Lung (tissue), 12 donors: ENCODE data around the gene TBX5. TPM values are rescaled to one million over a fixed set of nuclear protein-coding genes. Genes with fewer than 3 reads are reported as not detected.
A peak's percentile ranks its signal among the peaks of the same experiment; 100 is the strongest.

Experiments
- ATAC-seq: fragments of 200-7000 bp; cut with Tn5 transposase; one replicate; pipeline ENCODE4 v1.9.1; 2020; ENCODE audit warnings: moderate number of reproducible peaks; ENCODE audit not compliant: insufficient read depth, low FRiP score
- DNase-seq, 3 donors: peaks; one replicate each; pipeline ENCODE4 v3.0.0-alpha.2; 2013 to 2017
- H3K27ac ChIP-seq, 2 donors: one replicate each; pipeline ENCODE4 v1.5.1; 2013; ENCODE audit warnings: mild to moderate bottlenecking in 2 of 2, moderate library complexity in 2 of 2, control low read depth in 1 of 2, inconsistent platforms in 1 of 2, low read depth in 1 of 2, low read length in 1 of 2
- H3K27me3 ChIP-seq, 3 donors: one replicate each; pipeline ENCODE4 v1.5.1; 2013; ENCODE audit warnings: low read length in 2 of 3; ENCODE audit not compliant: control insufficient read depth in 3 of 3, insufficient read depth in 3 of 3
- H3K36me3 ChIP-seq, 4 donors: one replicate each; pipeline ENCODE4 v1.5.1; 2013; ENCODE audit warnings: low read length in 4 of 4, mild to moderate bottlenecking in 1 of 4, moderate library complexity in 1 of 4; ENCODE audit not compliant: control insufficient read depth in 4 of 4, insufficient read depth in 4 of 4
- H3K4me1 ChIP-seq, 5 donors: one replicate each; pipeline ENCODE4 v1.5.1; 2013; ENCODE audit warnings: low read length in 5 of 5, mild to moderate bottlenecking in 2 of 5, moderate library complexity in 1 of 5; ENCODE audit not compliant: control insufficient read depth in 5 of 5, insufficient read depth in 5 of 5
- H3K4me3 ChIP-seq: one replicate; pipeline ENCODE4 v1.5.1; 2013; ENCODE audit warnings: mild to moderate bottlenecking, control low read depth, moderate library complexity
- H3K9ac ChIP-seq, 2 donors: one replicate each; pipeline ENCODE4 v1.5.1; 2013; ENCODE audit warnings: low read length in 2 of 2, control low read depth in 1 of 2; ENCODE audit not compliant: insufficient read depth in 1 of 2
- H3K9me3 ChIP-seq, 4 donors: one replicate each; pipeline ENCODE4 v1.5.1; 2013; ENCODE audit warnings: low read length in 3 of 4, mild to moderate bottlenecking in 1 of 4, moderate library complexity in 1 of 4; ENCODE audit not compliant: control insufficient read depth in 4 of 4, insufficient read depth in 3 of 4
- CTCF ChIP-seq: IDR thresholded peaks from 2 replicates; pipeline ENCODE4 v1.5.1; 2012; ENCODE audit warnings: mild to moderate bottlenecking; ENCODE audit errors: control extremely low read depth, extremely low read depth
- WGBS, 2 donors: extraction: QIAGEN DNeasy Blood & Tissue Kit; methylation state at CpG; one replicate each; pipeline ENCODE4 v1.1.7; 2013; 5-methylcytosine and 5-hydroxymethylcytosine counted together
- polyA plus RNA-seq, 2 donors: library from polyadenylated mRNA; stranded (reverse); fragments of 200-250 nt; gene quantifications; one replicate each; pipeline ENCODE4 v1.2.1, GENCODE V29; 2013
- total RNA-seq, 2 donors: library from RNA; depleted of rRNA in 1 of 2; stranded (reverse); fragments of >200 nt in 1 of 2; gene quantifications; one replicate each; pipeline ENCODE4 v1.2.1, GENCODE V29; 2014 to 2021
- donor health status: control.
- donor health status: control.
- donor health status: Bipolar disorder and iron deficiency.
- donor health status: healthy.
- donor health status: DM: yes; HTN: yes; CAD: no.

The TBX5 gene
- total and polyA plus RNA-seq, 4 donors: 5.6 to 39.7 (median 13.9) TPM

- ATAC-seq: no peak
- peak; percentile 87 to 98 (median 95) for DNase-seq
- WGBS, 2 donors: 50 to 56% methylated on average over 2 of the region's 2 CpGs
Measured at GRCh38 chr12:114344831-114345230, 61.1 kb downstream of the TBX5 start.

GRCh38 chr12:114344303-114344663 is 61.7 kb downstream of the TBX5 start:
- DNase-seq (no peak), ATAC-seq (no peak)
- no peak for TF ChIP-seq CTCF
- Histone ChIP-seq H3K9ac (no peak overlapping the region), H3K36me3 (no peaks in the 10 kb centered on the region), H3K4me3 (no peak overlapping the region), H3K27ac (no peak overlapping the region), H3K4me1 (peaks cover 0 to 33% (median 10%) of the 10 kb centered on the region in 5 donors), H3K27me3 (no peaks in the 10 kb centered on the region), H3K9me3 (peaks cover 0 to 2% (median under 1%) of the 10 kb centered on the region in 4 donors)
- 88 to 100% methylated on average over 1 of the region's 1 CpG for WGBS, 2 donors

More at GRCh38 chr12:114344831-114345230, 61.1 kb downstream of the TBX5 start:
- Histone ChIP-seq H3K27ac (no peak overlapping the region), H3K27me3 (no peaks in the 10 kb centered on the region), H3K36me3 (no peaks in the 10 kb centered on the region), H3K4me3 (no peak overlapping the region), H3K9me3 (peaks cover 0 to 2% (median under 1%) of the 10 kb centered on the region in 4 donors), H3K9ac (no peak overlapping the region), H3K4me1 (peaks cover 0 to 33% (median 10%) of the 10 kb centered on the region in 5 donors)
- no peak for TF ChIP-seq CTCF

- ATAC-seq (no peak), DNase-seq (peak in 2 of 3 donors; percentile 56 to 70)
- no peak overlapping the region for H3K27ac ChIP-seq
- no peak for TF ChIP-seq CTCF
- WGBS, 2 donors: 75 to 82% methylated on average over 4 of the region's 4 CpGs
- no peaks in the 10 kb centered on the region for H3K36me3 ChIP-seq
- H3K4me3 ChIP-seq: no peak overlapping the region
- peaks cover 0 to 33% (median 10%) of the 10 kb centered on the region in 5 donors for H3K4me1 ChIP-seq
- no peaks in the 10 kb centered on the region for H3K27me3 ChIP-seq
- H3K9me3 ChIP-seq: peaks cover 0 to 2% (median under 1%) of the 10 kb centered on the region in 4 donors
- no peak overlapping the region for H3K9ac ChIP-seq
Measured at GRCh38 chr12:114343585-114344302, 62.2 kb downstream of the TBX5 start.

GRCh38 chr12:114342656-114343055 is 63.3 kb downstream of the TBX5 start:
- DNase-seq (no peak), ATAC-seq (no peak)
- Histone ChIP-seq H3K9ac (no peak overlapping the region), H3K27ac (no peak overlapping the region), H3K27me3 (no peaks in the 10 kb centered on the region), H3K4me1 (peaks cover 0 to 33% (median 10%) of the 10 kb centered on the region in 5 donors), H3K9me3 (peaks cover 0 to 5% (median 3%) of the 10 kb centered on the region in 4 donors), H3K4me3 (no peak overlapping the region), H3K36me3 (no peaks in the 10 kb centered on the region)
- WGBS, 2 donors: 57 to 74% methylated on average over 5 of the region's 5 CpGs
- TF ChIP-seq CTCF: no peak
